SK-N-DZ (cell line): Measurements from ENCODE around the gene MAGED1. TPM values are rescaled to one million over a fixed set of nuclear protein-coding genes. Genes with fewer than 3 reads are reported as not detected.
A peak's percentile ranks its signal among the peaks of the same experiment; 100 is the strongest.

ENCODE experiments used
- DNase-seq: peaks from one replicate; pipeline ENCODE4 v3.0.0-alpha.2; 2015; ENCODE audit warnings: low spot score
- polyA plus RNA-seq, 2 experiments: library from polyadenylated mRNA; depleted of rRNA; stranded (reverse); fragments of >200 nt; gene quantifications; 2 replicates each; pipeline ENCODE4 v1.2.3, GENCODE V29; 2014

MAGED1 gene
- 87.8 and 92.7 TPM in 2 replicates for polyA plus RNA-seq (2014; cell fraction: cytosol; rRNA removed)
- polyA plus RNA-seq (2014; cell fraction: nucleus; rRNA removed) = 68.7 and 80.8 TPM in 2 replicates

GRCh38 chrX:51892921-51893745, at the start of gene MAGED1:
TSS of gene MAGED1 (plus strand) at chrX:51893623. CDS start at chrX:51894305, 682 bp downstream.
- DNase-seq = peak; percentile 96

GRCh38 chrX:51847463-51847862, 46.0 kb upstream of the MAGED1 start:
- DNase-seq = no peak

GRCh38 chrX:51851507-51852085, 41.8 kb upstream of the MAGED1 start:
- DNase-seq = no peak

GRCh38 chrX:51852096-51852495, 41.3 kb upstream of the MAGED1 start:
- no peak for DNase-seq

- DNase-seq = no peak
These were observed 40.8 kb upstream of the MAGED1 start for GRCh38 chrX:51852621-51853020.

- no peak for DNase-seq
These were observed 40.2 kb upstream of the MAGED1 start for GRCh38 chrX:51853251-51853650.

GRCh38 chrX:51855698-51856097, 37.7 kb upstream of the MAGED1 start:
- DNase-seq = no peak

GRCh38 chrX:51857159-51857733, 36.2 kb upstream of the MAGED1 start:
- no peak for DNase-seq

GRCh38 chrX:51860679-51861078, 32.7 kb upstream of the MAGED1 start:
- peak; percentile 30 for DNase-seq

- DNase-seq = no peak
These were observed 30.5 kb upstream of the MAGED1 start for GRCh38 chrX:51862920-51863319.

GRCh38 chrX:51866210-51866609, 27.2 kb upstream of the MAGED1 start:
- no peak for DNase-seq

GRCh38 chrX:51867626-51868025, 25.8 kb upstream of the MAGED1 start:
- DNase-seq = no peak

GRCh38 chrX:51870354-51870753, 23.1 kb upstream of the MAGED1 start:
- no peak for DNase-seq

- DNase-seq = no peak
These were observed 19.3 kb upstream of the MAGED1 start for GRCh38 chrX:51874123-51874522.

- no peak for DNase-seq
These were observed 17.0 kb upstream of the MAGED1 start for GRCh38 chrX:51876441-51876840.

GRCh38 chrX:51878056-51878455, 15.4 kb upstream of the MAGED1 start:
- DNase-seq = no peak

GRCh38 chrX:51889851-51890250, 3.6 kb upstream of the MAGED1 start:
- no peak for DNase-seq

- no peak for DNase-seq
These were observed 2.2 kb upstream of the MAGED1 start for GRCh38 chrX:51891245-51891644.

GRCh38 chrX:51891821-51892551, 1.4 kb upstream of the MAGED1 start:
- DNase-seq = peak; percentile 79

- DNase-seq = peak; percentile 39
These were observed 691 bp downstream of the MAGED1 start for GRCh38 chrX:51893931-51894696.

GRCh38 chrX:51894697-51895336, 1.4 kb downstream of the MAGED1 start:
- DNase-seq = peak; percentile 62
